Parathyroid adenoma (tissue), 2 donors: ENCODE results near the gene IGF1R.

Experiments used
- H2AFZ ChIP-seq: fragments of 300-600 bp; sonication (generic); one replicate; pipeline ENCODE4 v1.7.0; 2017; ENCODE audit warnings: antibody characterized with exemption, mild to moderate bottlenecking
- H3K27ac ChIP-seq: fragments of 300-600 bp; sonication (generic); one replicate; pipeline ENCODE4 v1.7.0; 2017
- H3K27me3 ChIP-seq: fragments of 300-600 bp; sonication (generic); one replicate; pipeline ENCODE4 v1.7.0; 2017; ENCODE audit warnings: low read length; ENCODE audit not compliant: control insufficient read depth, insufficient read depth
- H3K36me3 ChIP-seq: fragments of 300-600 bp; sonication (generic); one replicate; pipeline ENCODE4 v1.7.0; 2017; ENCODE audit warnings: low read length; ENCODE audit not compliant: control insufficient read depth, insufficient read depth
- H3K4me1 ChIP-seq: fragments of 300-600 bp; sonication (generic); one replicate; pipeline ENCODE4 v1.7.0; 2017; ENCODE audit warnings: control low read depth
- H3K4me2 ChIP-seq: fragments of 300-600 bp; sonication (generic); one replicate; pipeline ENCODE4 v1.7.0; 2017; ENCODE audit warnings: low read length
- H3K4me3 ChIP-seq: fragments of 300-600 bp; sonication (generic); one replicate; pipeline ENCODE4 v1.7.0; 2017; ENCODE audit warnings: low read depth, low read length
- H3K79me2 ChIP-seq: fragments of 300-600 bp; sonication (generic); one replicate; pipeline ENCODE4 v1.7.0; 2017; ENCODE audit warnings: control low read depth
- H3K9ac ChIP-seq: fragments of 300-600 bp; sonication (generic); one replicate; pipeline ENCODE4 v1.7.0; 2017; ENCODE audit warnings: mild to moderate bottlenecking
- H3K9me3 ChIP-seq: fragments of 300-600 bp; sonication (generic); one replicate; pipeline ENCODE4 v1.7.0; 2017; ENCODE audit warnings: low read length; ENCODE audit not compliant: control insufficient read depth
- TF ChIP-seq, protein P1 (sequence below): fragments of 300-600 bp; sonication (generic); IDR thresholded peaks from one replicate; pipeline ENCODE4 v1.7.0; 2017; ENCODE audit warnings: antibody characterized with exemption, mild to moderate bottlenecking
- donor health status: primary hyperparathyroidism.

The IGF1R gene

DNA sequence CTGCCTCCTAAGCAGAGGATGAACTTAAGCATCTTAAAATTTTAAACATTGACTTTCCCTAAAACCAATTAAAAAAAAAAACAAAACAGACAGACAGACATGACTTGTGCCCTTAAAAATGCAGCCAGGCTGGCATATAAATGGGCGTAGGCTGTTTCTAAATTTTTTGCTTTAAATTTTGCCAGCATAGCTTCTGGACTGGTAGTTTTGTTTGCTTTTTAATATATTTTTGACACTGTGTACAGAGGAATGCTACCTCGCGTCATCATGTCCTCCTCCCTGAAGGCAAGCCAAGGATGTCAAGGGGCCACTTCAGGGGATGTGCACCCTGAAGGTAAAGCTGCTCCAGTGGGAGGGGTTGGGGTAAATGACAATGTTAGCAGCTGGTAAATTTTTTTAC, 224.4 kb downstream of the IGF1R start:
- no peak overlapping the region for H2AFZ ChIP-seq

DNA sequence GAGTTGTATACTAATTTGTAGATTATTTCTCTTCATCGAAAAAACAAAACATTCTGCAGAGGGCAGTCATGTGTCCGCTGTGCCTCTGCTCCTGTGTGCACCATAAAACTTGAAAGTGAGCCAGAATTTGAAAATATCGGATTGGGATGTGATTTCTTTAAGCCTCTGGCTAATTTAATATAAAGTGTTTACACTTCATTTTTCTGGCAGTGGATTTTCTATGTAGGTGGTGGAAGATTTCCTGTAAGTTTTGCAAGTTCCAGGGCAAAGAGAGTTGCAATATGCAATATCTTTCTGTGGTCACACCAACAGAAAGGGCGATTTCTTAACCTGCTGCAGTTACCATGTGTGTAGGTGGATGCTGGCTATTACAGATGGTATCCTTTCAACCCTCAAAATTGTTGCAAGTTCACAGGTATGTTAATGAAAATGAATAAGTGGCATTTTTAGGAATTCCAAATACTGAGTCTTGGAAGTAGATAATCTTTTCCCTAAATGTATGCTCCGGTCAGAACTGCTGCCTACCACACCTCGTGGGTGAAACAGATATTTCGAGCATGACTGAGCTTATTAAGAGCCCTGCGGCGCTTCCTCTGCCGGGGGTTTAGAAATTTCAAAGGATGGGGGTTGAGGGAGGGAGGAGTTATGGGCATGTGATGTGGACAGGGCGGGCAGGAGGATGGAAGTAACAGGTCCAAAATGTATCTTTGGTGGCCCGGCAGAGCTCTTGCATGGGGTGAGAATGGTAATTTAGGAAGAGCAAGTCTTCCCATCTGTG, 225.3 kb downstream of the IGF1R start:
- Histone ChIP-seq H3K4me1 (peaks cover 20% of the 10 kb centered on the region), H3K27me3 (no peaks in the 10 kb centered on the region), H3K9ac (no peak overlapping the region), H3K4me2 (peak overlapping the region; percentile 51), H3K4me3 (no peak overlapping the region), H3K27ac (peak overlapping the region; percentile 73), H3K79me2 (no peaks in the 10 kb centered on the region), H3K9me3 (no peaks in the 10 kb centered on the region), H2AFZ (peak overlapping the region; percentile 38), H3K36me3 (no peaks in the 10 kb centered on the region)
- TF ChIP-seq, protein P1, sequence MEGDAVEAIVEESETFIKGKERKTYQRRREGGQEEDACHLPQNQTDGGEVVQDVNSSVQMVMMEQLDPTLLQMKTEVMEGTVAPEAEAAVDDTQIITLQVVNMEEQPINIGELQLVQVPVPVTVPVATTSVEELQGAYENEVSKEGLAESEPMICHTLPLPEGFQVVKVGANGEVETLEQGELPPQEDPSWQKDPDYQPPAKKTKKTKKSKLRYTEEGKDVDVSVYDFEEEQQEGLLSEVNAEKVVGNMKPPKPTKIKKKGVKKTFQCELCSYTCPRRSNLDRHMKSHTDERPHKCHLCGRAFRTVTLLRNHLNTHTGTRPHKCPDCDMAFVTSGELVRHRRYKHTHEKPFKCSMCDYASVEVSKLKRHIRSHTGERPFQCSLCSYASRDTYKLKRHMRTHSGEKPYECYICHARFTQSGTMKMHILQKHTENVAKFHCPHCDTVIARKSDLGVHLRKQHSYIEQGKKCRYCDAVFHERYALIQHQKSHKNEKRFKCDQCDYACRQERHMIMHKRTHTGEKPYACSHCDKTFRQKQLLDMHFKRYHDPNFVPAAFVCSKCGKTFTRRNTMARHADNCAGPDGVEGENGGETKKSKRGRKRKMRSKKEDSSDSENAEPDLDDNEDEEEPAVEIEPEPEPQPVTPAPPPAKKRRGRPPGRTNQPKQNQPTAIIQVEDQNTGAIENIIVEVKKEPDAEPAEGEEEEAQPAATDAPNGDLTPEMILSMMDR: no peak

More for the DNA sequence above, 224.4 kb downstream of the IGF1R start:
- no peaks in the 10 kb centered on the region for H3K36me3 ChIP-seq
- H3K27me3 ChIP-seq: no peaks in the 10 kb centered on the region
- H3K79me2 ChIP-seq: no peaks in the 10 kb centered on the region
- H3K9ac ChIP-seq: no peak overlapping the region
- H3K4me1 ChIP-seq: peaks cover 16% of the 10 kb centered on the region
- no peaks in the 10 kb centered on the region for H3K9me3 ChIP-seq
- H3K4me2 ChIP-seq: no peak overlapping the region
- TF ChIP-seq, protein P1: no peak
- H3K4me3 ChIP-seq: no peak overlapping the region
- no peak overlapping the region for H3K27ac ChIP-seq

DNA sequence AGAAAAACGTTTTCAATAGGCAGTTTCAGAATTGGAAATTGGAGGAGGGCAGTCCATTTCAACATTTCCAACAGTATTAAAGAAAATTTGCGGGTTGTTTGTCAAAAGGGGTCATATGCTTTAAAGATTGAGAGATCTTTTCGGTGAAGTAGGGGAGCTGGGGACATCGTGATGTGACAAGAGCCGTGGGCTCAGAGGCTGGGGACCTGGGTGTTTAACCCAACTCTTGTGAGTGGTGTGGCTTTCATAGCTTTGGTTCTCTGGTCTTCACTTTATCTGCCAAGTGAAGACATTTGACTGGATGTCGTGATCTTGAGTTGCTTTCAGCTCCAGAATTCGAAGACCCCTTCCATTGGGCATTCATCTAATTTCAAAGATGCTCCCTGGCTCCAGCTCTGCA, 226.0 kb downstream of the IGF1R start:
- Histone ChIP-seq H3K9me3 (no peaks in the 10 kb centered on the region), H3K36me3 (no peaks in the 10 kb centered on the region), H2AFZ (peak overlapping the region; percentile 38), H3K4me2 (peak overlapping the region; percentile 51), H3K79me2 (no peaks in the 10 kb centered on the region), H3K4me3 (no peak overlapping the region), H3K27me3 (no peaks in the 10 kb centered on the region), H3K9ac (no peak overlapping the region), H3K4me1 (peaks cover 20% of the 10 kb centered on the region), H3K27ac (peak overlapping the region; percentile 73)
- TF ChIP-seq, protein P1: no peak

DNA sequence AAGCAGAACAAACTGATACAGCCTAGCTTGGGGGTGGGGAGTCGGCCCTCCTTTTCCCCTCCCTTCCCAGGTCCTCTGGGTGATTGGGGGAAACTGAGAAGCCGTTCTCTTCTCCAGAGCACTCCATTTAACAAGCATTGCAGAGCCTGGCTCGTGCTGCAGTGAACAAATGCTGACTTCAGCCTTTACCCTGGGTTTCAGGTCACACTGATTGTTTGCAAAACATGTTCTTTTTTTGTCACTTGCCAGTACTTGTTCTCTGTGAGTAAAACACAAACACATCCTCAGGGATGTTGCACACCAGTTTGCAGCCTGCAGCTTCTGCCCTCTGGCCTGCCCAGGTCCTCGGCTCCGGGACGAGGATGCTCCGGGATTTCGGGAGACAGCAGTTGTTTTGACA, 226.4 kb downstream of the IGF1R start:
- TF ChIP-seq, protein P1: no peak
- Histone ChIP-seq H3K4me3 (no peak overlapping the region), H3K9ac (no peak overlapping the region), H3K36me3 (no peaks in the 10 kb centered on the region), H3K27ac (peak overlapping the region; percentile 73), H3K4me2 (peak overlapping the region; percentile 51), H3K4me1 (peaks cover 20% of the 10 kb centered on the region), H3K27me3 (no peaks in the 10 kb centered on the region), H3K9me3 (no peaks in the 10 kb centered on the region), H2AFZ (no peak overlapping the region), H3K79me2 (no peaks in the 10 kb centered on the region)

DNA sequence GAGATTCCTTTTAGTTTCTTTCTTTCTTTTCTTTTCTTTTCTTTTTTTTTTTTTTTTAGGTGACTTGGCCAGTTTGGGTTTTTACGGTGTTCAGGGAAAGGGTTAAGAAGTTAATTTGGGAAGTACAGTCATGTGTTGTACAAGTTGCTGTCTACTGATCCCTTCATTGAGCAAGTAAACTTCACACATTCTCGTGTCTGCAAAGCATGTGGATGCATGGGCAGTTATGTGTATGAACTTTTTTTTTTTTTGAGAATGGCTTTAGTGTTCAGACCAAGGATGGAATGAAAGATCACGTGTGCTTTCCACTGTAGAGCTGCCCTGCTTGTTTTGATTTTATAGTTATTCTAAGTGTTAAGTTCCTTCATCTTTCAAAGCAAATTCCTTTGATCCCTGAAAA, 227.0 kb downstream of the IGF1R start:
- Histone ChIP-seq H3K9ac (no peak overlapping the region), H3K4me1 (peaks cover 20% of the 10 kb centered on the region), H3K4me3 (no peak overlapping the region)

More for the DNA sequence above, 227.0 kb downstream of the IGF1R start:
- Histone ChIP-seq H3K79me2 (no peaks in the 10 kb centered on the region), H3K4me2 (peak overlapping the region; percentile 51), H2AFZ (no peak overlapping the region), H3K9me3 (no peaks in the 10 kb centered on the region), H3K36me3 (no peaks in the 10 kb centered on the region), H3K27me3 (no peaks in the 10 kb centered on the region), H3K27ac (peak overlapping the region; percentile 73)
- TF ChIP-seq, protein P1: no peak
